Astrocyte (in vitro differentiated cells and primary cell): ENCODE measurements around the gene CREB5. TPM values are rescaled to one million over a fixed set of nuclear protein-coding genes. Genes with fewer than 3 reads are reported as not detected.

ENCODE experiments used
- DNase-seq: peaks from one replicate; pipeline ENCODE4 v3.0.0-alpha.2; 2010; ENCODE audit warnings: low read depth
- FAIRE-seq: peaks from 2 replicates; lab custom pipeline; 2011; peaks lifted over from hg19 to GRCh38; lab: Jason Lieb, UNC
- H2AFZ ChIP-seq: 2 replicates; pipeline ENCODE4 v1.6.0; 2012; ENCODE audit warnings: low read depth, low read length, inconsistent platforms
- H3K27ac ChIP-seq: 2 replicates; pipeline ENCODE4 v1.5.1; 2011; ENCODE audit warnings: low read depth, low read length, inconsistent platforms
- H3K27me3 ChIP-seq: 2 replicates; pipeline ENCODE4 v1.6.0; 2011; ENCODE audit warnings: low read length, inconsistent platforms; ENCODE audit not compliant: insufficient read depth
- H3K36me3 ChIP-seq: 2 replicates; pipeline ENCODE4 v1.5.1; 2011; ENCODE audit warnings: low read length, inconsistent platforms; ENCODE audit not compliant: insufficient read depth
- H3K4me1 ChIP-seq: 2 replicates; pipeline ENCODE4 v1.5.1; 2011; ENCODE audit warnings: low read length, inconsistent platforms; ENCODE audit not compliant: insufficient read depth
- H3K4me2 ChIP-seq: 2 replicates; pipeline ENCODE4 v1.6.0; 2012; ENCODE audit warnings: low read length, inconsistent platforms
- H3K4me3 ChIP-seq: 2 replicates; pipeline ENCODE4 v1.5.1; 2011; ENCODE audit warnings: low read depth, mild to moderate bottlenecking, low read length, inconsistent platforms; ENCODE audit not compliant: insufficient read depth
- H3K79me2 ChIP-seq: 2 replicates; pipeline ENCODE4 v1.6.0; 2012; ENCODE audit warnings: mild to moderate bottlenecking, low read length, inconsistent platforms; ENCODE audit not compliant: insufficient read depth
- H3K9ac ChIP-seq: 2 replicates; pipeline ENCODE4 v1.6.0; 2012; ENCODE audit warnings: mild to moderate bottlenecking, low read length, inconsistent platforms
- H3K9me3 ChIP-seq: 2 replicates; pipeline ENCODE4 v1.5.1; 2012; ENCODE audit warnings: low read depth, mild to moderate bottlenecking, low read length, inconsistent platforms; ENCODE audit not compliant: insufficient read depth
- H4K20me1 ChIP-seq: 2 replicates; pipeline ENCODE4 v1.6.0; 2012; ENCODE audit warnings: low read length, inconsistent platforms; ENCODE audit not compliant: insufficient read depth
- H3K27ac Mint-ChIP-seq: one replicate; pipeline ENCODE4 v1.8.0; 2021; ENCODE audit warnings: mild to moderate bottlenecking, mixed read lengths; ENCODE audit not compliant: unreplicated experiment
- H3K27me3 Mint-ChIP-seq: one replicate; pipeline ENCODE4 v1.8.0; 2021; ENCODE audit warnings: low read depth, mixed read lengths; ENCODE audit not compliant: unreplicated experiment
- H3K36me3 Mint-ChIP-seq: one replicate; pipeline ENCODE4 v1.8.0; 2021; ENCODE audit warnings: low read depth, mixed read lengths; ENCODE audit not compliant: unreplicated experiment
- H3K4me1 Mint-ChIP-seq: one replicate; pipeline ENCODE4 v1.8.0; 2021; ENCODE audit warnings: low read depth, mixed read lengths; ENCODE audit not compliant: unreplicated experiment
- H3K4me3 Mint-ChIP-seq: one replicate; pipeline ENCODE4 v1.8.0; 2021; ENCODE audit warnings: mild to moderate bottlenecking, moderate library complexity, mixed read lengths; ENCODE audit not compliant: unreplicated experiment
- H3K9me3 Mint-ChIP-seq: one replicate; pipeline ENCODE4 v1.8.0; 2021; ENCODE audit warnings: mild to moderate bottlenecking, mixed read lengths; ENCODE audit not compliant: unreplicated experiment
- CTCF ChIP-seq: IDR thresholded peaks from 2 replicates; pipeline ENCODE4 v1.5.1; 2011; ENCODE audit warnings: low read depth, mild to moderate bottlenecking, inconsistent platforms, low read length, moderate library complexity; ENCODE audit not compliant: insufficient read depth
- EZH2 ChIP-seq: IDR thresholded peaks from 2 replicates; pipeline ENCODE4 v1.6.1; 2012; ENCODE audit warnings: mild to moderate bottlenecking, low read length, inconsistent platforms; ENCODE audit not compliant: insufficient read depth
- total RNA-seq: library from RNA; stranded (reverse); gene quantifications from 2 replicates; pipeline ENCODE4 v1.2.1, GENCODE V29; 2021

The CREB5 gene
- total RNA-seq, 1 donor from 2014 or later, result 25.4 TPM

GRCh38 chr7:28554802-28555471 is 142.6 kb downstream of the CREB5 start:
- H3K4me3 ChIP-seq, result no peak overlapping the region
- H3K4me2 ChIP-seq, result no peak overlapping the region
- H3K36me3 ChIP-seq, result no peaks in the 10 kb centered on the region
- H3K9ac ChIP-seq, result no peak overlapping the region
- DNase-seq (no peak), FAIRE-seq (no peak)
- no peak overlapping the region for H3K27ac Mint-ChIP-seq
- H3K9me3 ChIP-seq, result no peaks in the 10 kb centered on the region
- peaks cover 4% of the 10 kb centered on the region for H3K4me1 Mint-ChIP-seq
- H3K9me3 Mint-ChIP-seq, result peaks cover 5% of the 10 kb centered on the region
- no peak overlapping the region for H3K4me3 Mint-ChIP-seq
- H3K79me2 ChIP-seq, result no peaks in the 10 kb centered on the region
- H3K4me1 ChIP-seq, result peaks cover 4% of the 10 kb centered on the region
- no peaks in the 10 kb centered on the region for H4K20me1 ChIP-seq
- no peak overlapping the region for H2AFZ ChIP-seq
- H3K36me3 Mint-ChIP-seq, result peaks cover 2% of the 10 kb centered on the region
- H3K27me3 Mint-ChIP-seq, result peaks cover 3% of the 10 kb centered on the region
- H3K27me3 ChIP-seq, result peaks cover 20% of the 10 kb centered on the region
- TF ChIP-seq CTCF (no peak), EZH2 (no peak)
- H3K27ac ChIP-seq, result no peak overlapping the region

- Histone ChIP-seq H3K79me2 (no peaks in the 10 kb centered on the region), H3K4me2 (no peak overlapping the region), H3K27ac (no peak overlapping the region), H3K27me3 (peaks cover 20% of the 10 kb centered on the region), H3K9me3 (no peaks in the 10 kb centered on the region), H3K36me3 (no peaks in the 10 kb centered on the region), H4K20me1 (no peaks in the 10 kb centered on the region), H3K9ac (no peak overlapping the region), H3K4me3 (no peak overlapping the region), H2AFZ (no peak overlapping the region), H3K4me1 (peaks cover 4% of the 10 kb centered on the region)
- H3K27me3 Mint-ChIP-seq, result peaks cover 3% of the 10 kb centered on the region
- peaks cover 4% of the 10 kb centered on the region for H3K4me1 Mint-ChIP-seq
- no peak overlapping the region for H3K27ac Mint-ChIP-seq
- FAIRE-seq, result no peak
- peaks cover 6% of the 10 kb centered on the region for H3K36me3 Mint-ChIP-seq
- TF ChIP-seq CTCF, result no peak
- TF ChIP-seq EZH2, result no peak
- no peak for DNase-seq
- H3K4me3 Mint-ChIP-seq, result no peak overlapping the region
- H3K9me3 Mint-ChIP-seq, result peaks cover 9% of the 10 kb centered on the region
These were observed 143.7 kb downstream of the CREB5 start for GRCh38 chr7:28556025-28556424.

GRCh38 chr7:28556671-28557070 is 144.4 kb downstream of the CREB5 start:
- Mint-ChIP-seq H3K27me3 (peaks cover 3% of the 10 kb centered on the region), H3K4me1 (no peaks in the 10 kb centered on the region), H3K9me3 (peaks cover 9% of the 10 kb centered on the region), H3K4me3 (no peak overlapping the region), H3K27ac (no peak overlapping the region), H3K36me3 (peaks cover 6% of the 10 kb centered on the region)
- H3K9ac ChIP-seq, result no peak overlapping the region
- no peaks in the 10 kb centered on the region for H4K20me1 ChIP-seq
- H3K36me3 ChIP-seq, result no peaks in the 10 kb centered on the region
- no peak overlapping the region for H3K4me2 ChIP-seq
- DNase-seq (no peak), FAIRE-seq (no peak)
- H3K4me1 ChIP-seq, result no peaks in the 10 kb centered on the region
- no peaks in the 10 kb centered on the region for H3K79me2 ChIP-seq
- H3K4me3 ChIP-seq, result no peak overlapping the region
- H3K9me3 ChIP-seq, result no peaks in the 10 kb centered on the region
- no peak overlapping the region for H2AFZ ChIP-seq
- H3K27me3 ChIP-seq, result peaks cover 22% of the 10 kb centered on the region
- no peak overlapping the region for H3K27ac ChIP-seq
- TF ChIP-seq EZH2, result no peak
- no peak for TF ChIP-seq CTCF
